ENCODE results near the gene ZG16B.

The ZG16B gene

GRCh38 chr16:2848933-2849725, 19.0 kb downstream of the ZG16B start:
- no peak for DNase-seq

- no peak for DNase-seq
These were observed 22.1 kb downstream of the ZG16B start for GRCh38 chr16:2852003-2852730.

- no peak for DNase-seq
These were observed 22.8 kb downstream of the ZG16B start for GRCh38 chr16:2852731-2853507.

GRCh38 chr16:2853531-2854073, 23.5 kb downstream of the ZG16B start:
- no peak for DNase-seq

GRCh38 chr16:2854700-2855309, 24.7 kb downstream of the ZG16B start:
- peak; percentile 49 for DNase-seq

- no peak for DNase-seq
These were observed 25.4 kb downstream of the ZG16B start for GRCh38 chr16:2855536-2855935.

GRCh38 chr16:2856061-2856670, 26.1 kb downstream of the ZG16B start:
- peak; percentile 32 for DNase-seq

- no peak for DNase-seq
These were observed 26.8 kb downstream of the ZG16B start for GRCh38 chr16:2856686-2857450.

- DNase-seq: no peak
These were observed 27.5 kb downstream of the ZG16B start, which contains the start of gene PRSS22 for GRCh38 chr16:2857451-2858244. TSS of gene PRSS22 (minus strand) at chr16:2858170. CDS start at chr16:2858104, 66 bp downstream.

- DNase-seq: no peak
These were observed 28.3 kb downstream of the ZG16B start for GRCh38 chr16:2858245-2859025.

GRCh38 chr16:2859686-2860265, 29.7 kb downstream of the ZG16B start:
- no peak for DNase-seq

- no peak for DNase-seq
These were observed 30.9 kb downstream of the ZG16B start for GRCh38 chr16:2860826-2861567.

- DNase-seq: no peak
These were observed 35.5 kb downstream of the ZG16B start for GRCh38 chr16:2865651-2866050.

- no peak for DNase-seq
These were observed 36.3 kb downstream of the ZG16B start for GRCh38 chr16:2866431-2866830.

- DNase-seq: no peak
These were observed 37.5 kb downstream of the ZG16B start for GRCh38 chr16:2867661-2867986.

GRCh38 chr16:2867987-2868789, 38.1 kb downstream of the ZG16B start:
- peak; percentile 97 for DNase-seq

- DNase-seq: no peak
These were observed 41.8 kb downstream of the ZG16B start for GRCh38 chr16:2871926-2872325.

All from stimulated activated CD4-positive, alpha-beta T cell treated with anti-CD3 and anti-CD28 coated beads, Interleukin-15, amount 100 ng/mL, for 24 hours (primary cell).